ENCODE data around the gene NDUFB2. TPM values are rescaled to one million over a fixed set of nuclear protein-coding genes. Genes with fewer than 3 reads are reported as not detected.

Gene NDUFB2
- total and polyA plus RNA-seq, 9 of the 15 experiments (the other 6 are each of a cell fraction or from before 2014, with no cell fraction given), result 220 to 2,075 (median 320) TPM

DNA sequence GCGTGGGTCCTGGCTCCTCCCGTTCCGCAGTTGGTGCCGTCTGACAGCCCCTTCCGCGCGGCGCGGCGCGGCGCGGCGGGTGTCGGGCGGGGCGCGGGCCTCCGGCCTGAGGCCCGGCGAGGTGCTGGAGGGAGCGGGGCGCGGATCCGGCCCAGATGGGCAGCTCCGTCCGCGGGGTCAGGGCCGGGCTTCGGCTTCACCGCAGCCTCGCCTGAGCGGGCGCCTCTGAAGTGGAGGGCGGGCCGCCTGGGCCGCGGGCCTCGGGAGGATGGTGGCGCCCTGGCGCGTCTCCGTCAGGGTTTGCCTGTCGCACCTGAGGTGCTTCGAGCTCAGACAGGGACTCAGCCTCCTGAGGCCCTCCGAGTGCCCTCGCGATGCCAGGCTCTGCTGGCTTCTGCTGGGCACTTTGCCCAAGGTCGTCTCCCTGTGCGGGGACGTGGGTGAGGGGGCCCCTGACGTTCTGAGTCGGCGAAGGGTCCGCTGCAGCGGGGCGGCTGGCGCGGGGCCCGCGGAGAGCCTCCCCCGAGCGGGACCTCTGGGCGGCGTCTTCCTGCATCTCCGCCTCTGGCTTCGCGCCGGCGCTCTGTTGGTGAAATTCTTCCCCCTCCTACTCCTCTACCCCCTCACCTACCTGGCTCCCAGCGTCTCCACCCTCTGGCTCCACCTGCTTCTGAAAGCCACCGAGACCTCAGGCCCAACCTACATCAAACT lies 23.3 kb upstream of the NDUFB2 start (continued):
- TF ChIP-seq, protein P1, sequence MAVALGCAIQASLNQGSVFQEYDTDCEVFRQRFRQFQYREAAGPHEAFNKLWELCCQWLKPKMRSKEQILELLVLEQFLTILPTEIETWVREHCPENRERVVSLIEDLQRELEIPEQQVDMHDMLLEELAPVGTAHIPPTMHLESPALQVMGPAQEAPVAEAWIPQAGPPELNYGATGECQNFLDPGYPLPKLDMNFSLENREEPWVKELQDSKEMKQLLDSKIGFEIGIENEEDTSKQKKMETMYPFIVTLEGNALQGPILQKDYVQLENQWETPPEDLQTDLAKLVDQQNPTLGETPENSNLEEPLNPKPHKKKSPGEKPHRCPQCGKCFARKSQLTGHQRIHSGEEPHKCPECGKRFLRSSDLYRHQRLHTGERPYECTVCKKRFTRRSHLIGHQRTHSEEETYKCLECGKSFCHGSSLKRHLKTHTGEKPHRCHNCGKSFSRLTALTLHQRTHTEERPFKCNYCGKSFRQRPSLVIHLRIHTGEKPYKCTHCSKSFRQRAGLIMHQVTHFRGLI (CRISPR knock-in tag; IDR thresholded peaks at IDR 0.05), result no peak
- TF ChIP-seq KAT7 (CRISPR knock-in tag; IDR thresholded peaks at IDR 0.05; ENCODE audit: borderline replicate concordance), result peak; percentile 73; the same call in 1 of the 2 replicates
- peak; percentile 93 for TF ChIP-seq ZFX (CRISPR knock-in tag; IDR thresholded peaks at IDR 0.05)
- TF ChIP-seq, protein P2, sequence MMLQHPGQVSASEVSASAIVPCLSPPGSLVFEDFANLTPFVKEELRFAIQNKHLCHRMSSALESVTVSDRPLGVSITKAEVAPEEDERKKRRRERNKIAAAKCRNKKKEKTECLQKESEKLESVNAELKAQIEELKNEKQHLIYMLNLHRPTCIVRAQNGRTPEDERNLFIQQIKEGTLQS (IDR thresholded peaks at IDR 0.05), result no peak
- TF ChIP-seq, protein P2 (CRISPR knock-in tag; conservative IDR thresholded peaks at IDR 0.05), result no peak
- no peak for TF ChIP-seq NEUROD1 (IDR thresholded peaks at IDR 0.05; ENCODE audit: borderline replicate concordance, low read depth, low read length, partially characterized antibody)
- TF ChIP-seq ZNF232 (CRISPR knock-in tag; IDR thresholded peaks at IDR 0.05), result no peak
- TF ChIP-seq KLF1 (tag; IDR thresholded peaks at IDR 0.05), result peak; percentile 51; the same call in 1 of the 2 replicates
- TF ChIP-seq, protein P3, sequence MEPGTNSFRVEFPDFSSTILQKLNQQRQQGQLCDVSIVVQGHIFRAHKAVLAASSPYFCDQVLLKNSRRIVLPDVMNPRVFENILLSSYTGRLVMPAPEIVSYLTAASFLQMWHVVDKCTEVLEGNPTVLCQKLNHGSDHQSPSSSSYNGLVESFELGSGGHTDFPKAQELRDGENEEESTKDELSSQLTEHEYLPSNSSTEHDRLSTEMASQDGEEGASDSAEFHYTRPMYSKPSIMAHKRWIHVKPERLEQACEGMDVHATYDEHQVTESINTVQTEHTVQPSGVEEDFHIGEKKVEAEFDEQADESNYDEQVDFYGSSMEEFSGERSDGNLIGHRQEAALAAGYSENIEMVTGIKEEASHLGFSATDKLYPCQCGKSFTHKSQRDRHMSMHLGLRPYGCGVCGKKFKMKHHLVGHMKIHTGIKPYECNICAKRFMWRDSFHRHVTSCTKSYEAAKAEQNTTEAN (CRISPR knock-in tag; IDR thresholded peaks at IDR 0.05), result 0 out of 2 replicates have a peak, but pooled peaks have one; percentile 61
- TF ChIP-seq, protein P4, sequence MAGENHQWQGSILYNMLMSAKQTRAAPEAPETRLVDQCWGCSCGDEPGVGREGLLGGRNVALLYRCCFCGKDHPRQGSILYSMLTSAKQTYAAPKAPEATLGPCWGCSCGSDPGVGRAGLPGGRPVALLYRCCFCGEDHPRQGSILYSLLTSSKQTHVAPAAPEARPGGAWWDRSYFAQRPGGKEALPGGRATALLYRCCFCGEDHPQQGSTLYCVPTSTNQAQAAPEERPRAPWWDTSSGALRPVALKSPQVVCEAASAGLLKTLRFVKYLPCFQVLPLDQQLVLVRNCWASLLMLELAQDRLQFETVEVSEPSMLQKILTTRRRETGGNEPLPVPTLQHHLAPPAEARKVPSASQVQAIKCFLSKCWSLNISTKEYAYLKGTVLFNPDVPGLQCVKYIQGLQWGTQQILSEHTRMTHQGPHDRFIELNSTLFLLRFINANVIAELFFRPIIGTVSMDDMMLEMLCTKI (IDR thresholded peaks at IDR 0.05; ENCODE audit: partially characterized antibody), result no peak
- TF ChIP-seq, protein P5, sequence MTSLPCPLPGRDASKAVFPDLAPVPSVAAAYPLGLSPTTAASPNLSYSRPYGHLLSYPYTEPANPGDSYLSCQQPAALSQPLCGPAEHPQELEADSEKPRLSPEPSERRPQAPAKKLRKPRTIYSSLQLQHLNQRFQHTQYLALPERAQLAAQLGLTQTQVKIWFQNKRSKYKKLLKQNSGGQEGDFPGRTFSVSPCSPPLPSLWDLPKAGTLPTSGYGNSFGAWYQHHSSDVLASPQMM (CRISPR knock-in tag; IDR thresholded peaks at IDR 0.05), result no peak
- TF ChIP-seq ZNF239 (CRISPR knock-in tag; IDR thresholded peaks at IDR 0.05), result no peak
- no peak for TF ChIP-seq CHD4 (IDR thresholded peaks at IDR 0.05; ENCODE audit: insufficient read depth, insufficient replicate concordance, low read depth, low read length, poor library complexity, severe bottlenecking)
- TF ChIP-seq L3MBTL2 (IDR thresholded peaks at IDR 0.05), result peak; percentile 95
- TF ChIP-seq, protein P6, sequence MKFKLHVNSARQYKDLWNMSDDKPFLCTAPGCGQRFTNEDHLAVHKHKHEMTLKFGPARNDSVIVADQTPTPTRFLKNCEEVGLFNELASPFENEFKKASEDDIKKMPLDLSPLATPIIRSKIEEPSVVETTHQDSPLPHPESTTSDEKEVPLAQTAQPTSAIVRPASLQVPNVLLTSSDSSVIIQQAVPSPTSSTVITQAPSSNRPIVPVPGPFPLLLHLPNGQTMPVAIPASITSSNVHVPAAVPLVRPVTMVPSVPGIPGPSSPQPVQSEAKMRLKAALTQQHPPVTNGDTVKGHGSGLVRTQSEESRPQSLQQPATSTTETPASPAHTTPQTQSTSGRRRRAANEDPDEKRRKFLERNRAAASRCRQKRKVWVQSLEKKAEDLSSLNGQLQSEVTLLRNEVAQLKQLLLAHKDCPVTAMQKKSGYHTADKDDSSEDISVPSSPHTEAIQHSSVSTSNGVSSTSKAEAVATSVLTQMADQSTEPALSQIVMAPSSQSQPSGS (CRISPR knock-in tag; IDR thresholded peaks at IDR 0.05), result no peak
- no peak for TF ChIP-seq ZNF668 (CRISPR knock-in tag; IDR thresholded peaks at IDR 0.05)

Data from K562 (cell line).